ENCODE results near the gene SLC47A2. TPM values are rescaled to one million over a fixed set of nuclear protein-coding genes. Genes with fewer than 3 reads are reported as not detected.

Gene SLC47A2
- total RNA-seq, 1 donor from 2014 or later = not detected

DNA sequence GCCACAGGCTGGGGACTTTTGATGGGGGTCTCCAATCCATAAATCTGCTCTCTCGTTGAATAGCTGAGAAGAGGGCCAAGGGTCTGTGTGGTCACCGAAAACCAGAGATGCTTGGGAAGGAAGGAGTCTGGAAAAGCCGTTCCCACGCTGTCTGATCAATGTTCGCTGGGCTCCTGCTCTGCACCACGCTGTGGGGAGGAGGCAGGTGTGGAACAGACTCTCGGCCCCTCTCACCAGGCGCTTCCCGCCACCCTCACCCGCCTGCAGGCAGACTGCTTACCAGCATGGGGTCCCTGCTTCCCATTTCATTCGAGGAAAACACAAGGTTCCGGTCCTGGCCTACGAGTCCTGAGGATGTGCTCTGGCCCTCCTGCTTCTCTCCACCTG, 32.4 kb upstream of the SLC47A2 start:
- no peak for TF ChIP-seq CTCF (IDR thresholded peaks at IDR 0.05; ENCODE audit: unreplicated experiment)
- Mint-ChIP-seq H3K27me3 (ENCODE audit: low read depth) (no peaks in the 10 kb centered on the region), H3K4me3 (no peak overlapping the region), H3K4me1 (peaks cover 2% of the 10 kb centered on the region), H3K36me3 (no peaks in the 10 kb centered on the region), H3K27ac (no peak overlapping the region), H3K9me3 (no peaks in the 10 kb centered on the region)
- no peak for DNase-seq (ENCODE audit: low spot score in 2 of 2, unreplicated experiment in 2 of 2)

GRCh38 chr17:19747829-19748806, 31.7 kb upstream of the SLC47A2 start, which contains the start of gene ALDH3A1:
ALDH3A1 (minus strand) TSS chr17:19748298; CDS start chr17:19745129, 3,169 bp downstream.
- no peak for DNase-seq (ENCODE audit: low spot score in 2 of 2, unreplicated experiment in 2 of 2)
- no peak for TF ChIP-seq CTCF (IDR thresholded peaks at IDR 0.05; ENCODE audit: unreplicated experiment)
- H3K4me1 Mint-ChIP-seq = peaks cover 2% of the 10 kb centered on the region
- H3K36me3 Mint-ChIP-seq = no peaks in the 10 kb centered on the region
- H3K9me3 Mint-ChIP-seq = no peaks in the 10 kb centered on the region
- no peak within 1 kb of the TSS for H3K4me3 Mint-ChIP-seq
- no peak within 1 kb of the TSS for H3K27ac Mint-ChIP-seq
- no peaks in the 10 kb centered on the region for H3K27me3 Mint-ChIP-seq (ENCODE audit: low read depth)

GRCh38 chr17:19747159-19747719, 30.9 kb upstream of the SLC47A2 start:
- no peaks in the 10 kb centered on the region for H3K9me3 Mint-ChIP-seq
- H3K27me3 Mint-ChIP-seq (ENCODE audit: low read depth) = no peaks in the 10 kb centered on the region
- no peak for DNase-seq (ENCODE audit: low spot score in 2 of 2, unreplicated experiment in 2 of 2)
- no peak for TF ChIP-seq CTCF (IDR thresholded peaks at IDR 0.05; ENCODE audit: unreplicated experiment)
- H3K36me3 Mint-ChIP-seq = no peaks in the 10 kb centered on the region
- H3K4me1 Mint-ChIP-seq = peaks cover 2% of the 10 kb centered on the region
- H3K4me3 Mint-ChIP-seq = no peak overlapping the region
- H3K27ac Mint-ChIP-seq = no peak overlapping the region

GRCh38 chr17:19746517-19746916, 30.1 kb upstream of the SLC47A2 start:
- Mint-ChIP-seq H3K4me3 (no peak overlapping the region), H3K36me3 (no peaks in the 10 kb centered on the region), H3K27me3 (ENCODE audit: low read depth) (no peaks in the 10 kb centered on the region), H3K4me1 (peaks cover 2% of the 10 kb centered on the region), H3K27ac (no peak overlapping the region), H3K9me3 (no peaks in the 10 kb centered on the region)
- no peak for TF ChIP-seq CTCF (IDR thresholded peaks at IDR 0.05; ENCODE audit: unreplicated experiment)
- DNase-seq (ENCODE audit: low spot score in 2 of 2, unreplicated experiment in 2 of 2) = no peak

DNA sequence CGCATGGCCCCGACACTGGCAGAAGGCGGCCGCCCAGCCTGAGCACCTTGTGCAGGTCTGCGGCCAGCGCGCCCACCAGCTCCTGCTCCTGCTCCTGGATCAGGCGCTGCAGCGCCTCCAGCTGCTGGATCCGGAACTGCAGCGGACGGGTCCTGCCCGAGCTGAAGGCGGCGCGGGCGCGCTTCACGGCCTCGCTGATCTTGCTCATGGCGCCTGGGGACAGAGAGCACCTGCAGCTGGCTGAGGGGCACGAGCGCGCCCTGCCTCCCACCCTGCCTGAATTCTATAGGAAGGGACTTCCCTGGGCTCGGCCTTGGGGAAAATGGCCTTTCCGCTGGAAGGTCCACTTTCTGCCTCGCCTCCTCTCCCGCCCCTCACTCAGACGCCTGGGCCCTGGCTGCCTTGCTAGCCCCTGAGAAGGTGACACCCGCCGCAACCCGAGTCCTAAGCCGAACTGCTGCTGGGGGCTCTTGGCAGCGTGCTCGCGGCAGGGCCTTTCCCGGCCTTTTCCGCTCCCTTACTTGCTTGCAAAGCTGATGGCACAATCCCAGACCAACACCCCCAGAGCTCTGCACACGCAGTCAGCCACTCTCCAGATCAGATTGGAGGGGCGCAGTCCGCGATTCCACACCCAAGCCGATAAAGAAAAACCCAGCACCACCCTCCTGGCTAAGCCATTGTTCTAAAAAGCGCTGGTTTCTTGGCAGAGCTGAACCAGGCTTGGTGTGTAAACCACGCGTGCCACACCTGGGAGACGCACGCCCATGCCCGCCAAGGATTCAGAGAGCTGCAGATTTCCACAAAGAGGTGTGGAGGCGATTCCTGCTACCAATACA, 28.8 kb upstream of the SLC47A2 start:
- Mint-ChIP-seq H3K9me3 (no peaks in the 10 kb centered on the region), H3K4me3 (peak overlapping the region; percentile 63), H3K36me3 (no peaks in the 10 kb centered on the region), H3K27me3 (ENCODE audit: low read depth) (no peaks in the 10 kb centered on the region), H3K27ac (no peak overlapping the region), H3K4me1 (peaks cover 2% of the 10 kb centered on the region)
- peak; percentile 78 to 97 for DNase-seq (ENCODE audit: low spot score in 2 of 2, unreplicated experiment in 2 of 2)
- TF ChIP-seq CTCF (IDR thresholded peaks at IDR 0.05; ENCODE audit: unreplicated experiment) = peak; percentile 97
